Measurements from ENCODE around the gene KRT20.

- TF ChIP-seq CTCF (IDR thresholded peaks at IDR 0.05) = no peak
- TF ChIP-seq REST (IDR thresholded peaks at IDR 0.05; ENCODE audit: insufficient read depth in 1 of 2, low read depth in 2 of 2, low read length in 1 of 2) = no peak
- TF ChIP-seq POLR2AphosphoS5 (IDR thresholded peaks at IDR 0.05; ENCODE audit: low read depth, low read length) = no peak
Observed at GRCh38 chr17:40878044-40878443, 7.0 kb downstream of the KRT20 start.
